ENCODE results near the gene ARID3B. TPM values are rescaled to one million over a fixed set of nuclear protein-coding genes. Genes with fewer than 3 reads are reported as not detected.

Gene ARID3B
- total RNA-seq, 4 donors from 2014 or later: 2.0 to 8.4 (median 5.3) TPM

DNA sequence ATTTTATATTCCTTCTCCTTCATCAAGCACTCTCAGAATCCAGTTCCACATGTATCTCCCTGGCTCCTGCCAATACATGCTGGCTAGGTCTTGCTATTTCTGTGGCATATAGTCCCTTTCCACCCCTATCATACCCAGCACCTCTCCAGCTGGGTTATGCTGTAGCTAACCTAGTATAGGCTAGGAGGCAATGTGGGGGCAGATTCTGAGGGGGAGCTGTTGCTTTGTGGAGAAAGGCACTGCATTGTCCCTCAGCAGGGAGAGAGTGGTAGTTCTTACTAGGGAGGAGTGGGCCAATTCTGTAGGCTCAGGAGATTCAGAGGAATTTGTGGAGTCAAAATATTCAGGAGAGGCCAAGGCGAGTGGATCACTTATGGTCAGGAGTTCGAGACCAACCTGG, 40.6 kb upstream of the ARID3B start:
- H3K9me3 ChIP-seq: no peaks in the 10 kb centered on the region
- 90 to 94% methylated on average over 2 of the region's 2 CpGs for WGBS, 2 donors
- no peak for DNase-seq (ENCODE audit: low spot score in 2 of 2)

GRCh38 chr15:74502301-74502700, 38.7 kb upstream of the ARID3B start:
- TF ChIP-seq EP300 (IDR thresholded peaks at IDR 0.05): no peak
- no peak for TF ChIP-seq POLR2A (IDR thresholded peaks at IDR 0.05)
- TF ChIP-seq, protein P1, sequence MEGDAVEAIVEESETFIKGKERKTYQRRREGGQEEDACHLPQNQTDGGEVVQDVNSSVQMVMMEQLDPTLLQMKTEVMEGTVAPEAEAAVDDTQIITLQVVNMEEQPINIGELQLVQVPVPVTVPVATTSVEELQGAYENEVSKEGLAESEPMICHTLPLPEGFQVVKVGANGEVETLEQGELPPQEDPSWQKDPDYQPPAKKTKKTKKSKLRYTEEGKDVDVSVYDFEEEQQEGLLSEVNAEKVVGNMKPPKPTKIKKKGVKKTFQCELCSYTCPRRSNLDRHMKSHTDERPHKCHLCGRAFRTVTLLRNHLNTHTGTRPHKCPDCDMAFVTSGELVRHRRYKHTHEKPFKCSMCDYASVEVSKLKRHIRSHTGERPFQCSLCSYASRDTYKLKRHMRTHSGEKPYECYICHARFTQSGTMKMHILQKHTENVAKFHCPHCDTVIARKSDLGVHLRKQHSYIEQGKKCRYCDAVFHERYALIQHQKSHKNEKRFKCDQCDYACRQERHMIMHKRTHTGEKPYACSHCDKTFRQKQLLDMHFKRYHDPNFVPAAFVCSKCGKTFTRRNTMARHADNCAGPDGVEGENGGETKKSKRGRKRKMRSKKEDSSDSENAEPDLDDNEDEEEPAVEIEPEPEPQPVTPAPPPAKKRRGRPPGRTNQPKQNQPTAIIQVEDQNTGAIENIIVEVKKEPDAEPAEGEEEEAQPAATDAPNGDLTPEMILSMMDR (IDR thresholded peaks at IDR 0.05): no peak
- Histone ChIP-seq H3K27ac (no peak overlapping the region), H3K4me3 (no peak overlapping the region), H3K9me3 (no peaks in the 10 kb centered on the region), H3K27me3 (no peaks in the 10 kb centered on the region), H3K4me1 (no peaks in the 10 kb centered on the region), H3K36me3 (peaks cover 0 to 20% (median 0%) of the 10 kb centered on the region in 3 donors)
- WGBS, 2 donors: 74 to 87% methylated on average over 3 of the region's 3 CpGs
- DNase-seq (ENCODE audit: low spot score in 2 of 2): no peak

More for the DNA sequence above, 40.6 kb upstream of the ARID3B start:
- TF ChIP-seq, protein P1 (IDR thresholded peaks at IDR 0.05): no peak
- TF ChIP-seq EP300 (IDR thresholded peaks at IDR 0.05) (no peak), POLR2A (IDR thresholded peaks at IDR 0.05) (no peak)
- H3K27me3 ChIP-seq: no peaks in the 10 kb centered on the region
- H3K27ac ChIP-seq: no peak overlapping the region
- no peaks in the 10 kb centered on the region for H3K4me1 ChIP-seq
- H3K36me3 ChIP-seq: peaks cover 0 to 18% (median 0%) of the 10 kb centered on the region in 3 donors
- no peak overlapping the region for H3K4me3 ChIP-seq

- WGBS, 2 donors: 93 to 97% methylated on average over 3 of the region's 3 CpGs
- no peaks in the 10 kb centered on the region for H3K9me3 ChIP-seq
- no peak overlapping the region for H3K4me3 ChIP-seq
- TF ChIP-seq, protein P1 (IDR thresholded peaks at IDR 0.05): no peak
- TF ChIP-seq POLR2A (IDR thresholded peaks at IDR 0.05) (no peak), EP300 (IDR thresholded peaks at IDR 0.05) (no peak)
- H3K4me1 ChIP-seq: no peaks in the 10 kb centered on the region
- H3K36me3 ChIP-seq: peaks cover 0 to 20% (median 0%) of the 10 kb centered on the region in 3 donors
- no peaks in the 10 kb centered on the region for H3K27me3 ChIP-seq
- H3K27ac ChIP-seq: no peak overlapping the region
- DNase-seq (ENCODE audit: low spot score in 2 of 2): no peak
These were observed 36.6 kb upstream of the ARID3B start for GRCh38 chr15:74504418-74504817.

GRCh38 chr15:74504836-74505235, 36.2 kb upstream of the ARID3B start:
- TF ChIP-seq EP300 (IDR thresholded peaks at IDR 0.05) (no peak), POLR2A (IDR thresholded peaks at IDR 0.05) (no peak)
- TF ChIP-seq, protein P1 (IDR thresholded peaks at IDR 0.05): no peak
- no peak for DNase-seq (ENCODE audit: low spot score in 2 of 2)
- Histone ChIP-seq H3K36me3 (peaks cover 0 to 20% (median 0%) of the 10 kb centered on the region in 3 donors), H3K4me3 (no peak overlapping the region), H3K4me1 (no peaks in the 10 kb centered on the region), H3K27ac (no peak overlapping the region), H3K9me3 (no peaks in the 10 kb centered on the region), H3K27me3 (no peaks in the 10 kb centered on the region)
- WGBS, 2 donors: 96 to 97% methylated on average over 4 of the region's 4 CpGs

DNA sequence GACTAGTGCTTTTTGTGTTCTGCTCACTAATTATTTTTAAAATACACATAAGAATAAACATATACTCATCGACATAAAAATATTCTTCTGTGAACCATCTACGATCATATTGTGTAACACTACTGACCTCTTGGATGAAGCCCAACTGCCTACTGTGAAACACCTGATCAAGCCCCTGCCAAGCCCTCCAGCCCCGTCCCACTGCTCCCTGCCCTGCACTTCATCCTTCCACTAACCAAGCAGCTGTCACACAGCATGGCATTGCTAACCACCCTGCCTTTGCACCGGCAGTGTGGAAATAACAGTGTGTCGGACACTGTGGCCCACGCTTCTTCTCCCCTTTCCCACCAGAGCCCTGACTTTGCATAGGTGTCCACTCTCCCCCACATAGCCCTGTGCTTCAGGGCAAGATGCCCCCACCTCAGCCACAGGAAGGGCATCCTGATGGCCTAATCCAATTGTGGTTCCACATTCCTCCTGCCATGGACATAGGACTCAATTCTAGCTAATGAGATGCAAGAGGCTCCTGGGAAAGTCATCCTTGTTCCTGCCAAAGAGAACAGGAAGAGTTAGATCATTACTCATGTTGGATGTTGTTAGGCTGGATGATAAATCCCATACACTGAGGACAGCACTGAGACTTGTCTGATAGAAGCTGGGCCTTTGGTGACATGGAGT, 35.0 kb upstream of the ARID3B start:
- H3K9me3 ChIP-seq: no peaks in the 10 kb centered on the region
- peaks cover 0 to 20% (median 0%) of the 10 kb centered on the region in 3 donors for H3K36me3 ChIP-seq
- no peak for DNase-seq (ENCODE audit: low spot score in 2 of 2)
- no peaks in the 10 kb centered on the region for H3K4me1 ChIP-seq
- H3K27ac ChIP-seq: no peak overlapping the region
- no peak overlapping the region for H3K4me3 ChIP-seq
- no peaks in the 10 kb centered on the region for H3K27me3 ChIP-seq
- 91 to 94% methylated on average over 6 of the region's 6 CpGs for WGBS, 2 donors
- TF ChIP-seq, protein P1 (IDR thresholded peaks at IDR 0.05): no peak
- no peak for TF ChIP-seq EP300 (IDR thresholded peaks at IDR 0.05)
- no peak for TF ChIP-seq POLR2A (IDR thresholded peaks at IDR 0.05)

Measured in tibial nerve (tissue), 4 donors.